NCI-H446 treated with DMSO at 0.1 percent for 48 hours (cell line): Measurements from ENCODE around the gene NUP35.
"Not testable (repeated sequence)": the region's sequence is repeated elsewhere in the genome, so short reads cannot be mapped to it uniquely, and the experiment has no call there.

Experiments used
- DNase-seq: peaks from one replicate; lab custom pipeline; 2025; lab: John Stamatoyannopoulos, UW

Gene NUP35

GRCh38 chr2:183148955-183149354 lies 24.7 kb downstream of the NUP35 start:
- no peak for DNase-seq

- no peak for DNase-seq
These were observed 25.2 kb downstream of the NUP35 start for GRCh38 chr2:183149489-183149888.

- DNase-seq, result not testable (repeated sequence)
These were observed 28.0 kb downstream of the NUP35 start for GRCh38 chr2:183152280-183152679.

DNA sequence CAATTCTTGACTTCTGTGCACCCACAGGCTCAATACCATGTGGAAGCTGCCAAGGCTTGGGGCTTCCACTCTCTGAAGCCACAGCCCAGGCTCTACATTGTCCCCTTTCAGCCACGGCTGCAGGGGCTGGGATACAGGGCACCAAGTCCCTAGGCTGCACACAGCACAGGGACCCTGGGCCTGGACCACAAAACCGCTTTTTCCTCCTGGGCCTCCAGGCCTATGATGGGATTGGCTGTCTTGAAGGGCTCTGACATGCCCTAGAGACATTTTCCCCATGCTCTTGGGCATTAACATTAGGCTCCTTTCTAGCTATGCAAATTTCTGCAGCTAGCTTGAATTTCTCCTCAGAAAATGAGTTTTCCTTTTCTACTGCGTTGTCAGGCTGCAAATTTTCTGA lies 29.7 kb downstream of the NUP35 start:
- DNase-seq, result no peak

GRCh38 chr2:183154772-183155171 lies 30.5 kb downstream of the NUP35 start:
- DNase-seq, result not testable (repeated sequence)

- DNase-seq, result no peak
These were observed 32.9 kb downstream of the NUP35 start for GRCh38 chr2:183157131-183157530.

GRCh38 chr2:183162362-183162761 lies 38.1 kb downstream of the NUP35 start:
- DNase-seq, result no peak

- DNase-seq, result no peak
These were observed 39.8 kb downstream of the NUP35 start for GRCh38 chr2:183163821-183164649.

DNA sequence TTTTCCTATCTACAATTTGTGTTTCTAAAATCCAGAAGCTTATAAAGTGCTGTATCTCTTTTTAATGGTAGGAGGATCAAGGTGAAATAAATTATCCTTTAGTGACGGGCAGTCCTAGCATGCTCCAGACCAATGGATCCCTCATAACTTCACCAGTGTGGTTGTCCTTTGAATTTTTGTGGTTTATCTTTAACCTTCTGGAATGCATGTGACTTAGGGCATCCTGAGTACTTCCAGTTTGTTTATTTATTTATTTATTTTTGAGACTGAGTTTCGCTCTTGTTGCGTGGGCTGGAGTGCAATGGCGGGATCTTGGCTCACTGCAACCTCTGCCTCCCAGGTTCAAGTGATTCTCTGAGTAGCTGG lies 40.4 kb downstream of the NUP35 start:
- no peak for DNase-seq

DNA sequence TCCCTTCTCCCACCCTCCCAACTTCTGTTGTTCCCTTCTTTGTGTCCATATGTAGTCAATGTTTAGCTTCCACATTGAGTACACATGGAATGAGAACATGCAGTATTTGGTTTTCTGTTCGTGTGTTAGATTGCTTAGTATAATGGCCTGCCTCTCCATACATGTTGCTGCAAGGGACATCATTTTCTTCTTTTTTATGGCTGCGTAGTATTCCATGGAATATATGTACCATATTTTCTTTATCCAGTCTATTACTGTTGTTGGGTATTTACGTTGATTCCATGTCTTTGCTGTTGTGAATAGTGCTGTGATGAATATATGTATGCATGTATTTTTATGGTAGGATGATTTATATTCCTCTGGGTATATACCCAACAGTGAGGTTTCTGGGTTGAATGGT lies 42.0 kb downstream of the NUP35 start:
- DNase-seq, result no peak

DNA sequence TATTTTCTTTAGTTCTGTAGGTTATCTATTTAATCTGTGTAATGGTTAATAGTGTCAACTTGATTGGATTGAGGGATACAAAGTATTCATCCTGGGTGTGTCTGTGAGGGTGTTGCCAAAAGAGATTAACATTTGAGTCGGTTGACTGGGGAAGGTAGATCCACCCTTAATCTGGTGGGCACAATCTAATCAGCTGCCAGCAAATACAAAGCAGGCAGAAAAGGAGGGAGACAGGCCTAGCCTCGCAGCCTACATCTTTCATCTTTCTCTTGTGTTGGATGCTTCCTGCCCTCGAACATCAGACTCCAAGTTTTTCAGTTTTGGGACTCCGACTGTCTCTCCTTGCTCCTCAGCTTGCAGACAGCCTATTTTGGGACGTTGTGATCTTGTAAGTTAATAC lies 42.7 kb downstream of the NUP35 start:
- DNase-seq, result not testable (repeated sequence)

DNA sequence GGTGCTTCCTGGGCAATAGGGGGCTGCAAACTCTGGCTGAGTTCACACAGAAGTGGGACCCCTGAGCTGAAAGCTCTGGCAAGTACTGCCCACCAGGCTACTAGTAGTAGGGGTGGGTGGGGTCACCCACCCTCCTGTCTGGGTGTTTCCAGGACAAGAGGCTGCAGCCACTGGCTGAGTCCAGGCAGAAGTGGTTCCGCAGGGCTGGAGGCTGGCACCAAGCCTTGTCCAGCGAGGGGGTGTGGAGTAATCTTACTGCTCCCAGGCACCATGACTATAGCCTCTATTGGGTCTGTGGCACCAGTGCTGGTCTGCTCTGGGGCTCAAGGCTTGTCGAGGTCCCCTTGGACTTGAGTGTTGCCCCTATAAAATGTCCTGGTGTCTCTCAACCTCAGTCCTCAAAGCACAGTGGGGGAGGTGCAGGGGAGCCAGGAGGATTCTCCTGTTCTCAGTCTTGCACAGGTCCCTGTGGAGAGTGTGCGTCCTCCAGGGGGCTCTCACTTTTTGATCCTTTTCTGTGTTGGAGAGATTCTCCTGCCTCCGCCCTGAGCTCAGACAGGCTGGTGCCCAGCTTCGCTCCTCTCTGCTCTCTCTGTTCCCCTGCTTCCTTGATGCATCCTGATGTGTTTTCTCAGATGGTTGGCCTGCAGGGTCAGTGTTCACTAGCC lies 48.1 kb downstream of the NUP35 start:
- no peak for DNase-seq

- no peak for DNase-seq
These were observed 54.9 kb downstream of the NUP35 start for GRCh38 chr2:183179156-183179555.

- DNase-seq, result no peak
These were observed 61.3 kb downstream of the NUP35 start for GRCh38 chr2:183185534-183185933.

- no peak for DNase-seq
These were observed 62.1 kb downstream of the NUP35 start for GRCh38 chr2:183186296-183186695.

DNA sequence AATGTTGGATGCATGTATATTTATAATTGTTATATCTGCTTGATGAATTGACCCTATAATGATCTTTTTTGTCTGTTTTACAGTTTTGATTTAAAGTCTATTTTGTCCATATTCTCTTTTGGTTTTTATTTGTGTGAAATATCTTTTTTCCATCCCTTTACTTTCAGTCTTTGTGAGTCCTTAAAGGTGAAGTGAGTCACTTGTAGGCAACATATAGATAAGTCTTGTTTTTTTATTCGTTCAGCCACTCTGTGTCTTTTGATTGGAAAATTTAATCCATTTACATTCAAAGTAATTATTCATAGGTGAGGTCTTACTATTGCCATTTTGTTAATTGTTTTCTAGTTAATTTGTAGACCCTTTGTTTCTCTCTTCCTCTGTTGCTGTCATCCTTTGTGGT lies 62.5 kb downstream of the NUP35 start:
- DNase-seq, result no peak

DNA sequence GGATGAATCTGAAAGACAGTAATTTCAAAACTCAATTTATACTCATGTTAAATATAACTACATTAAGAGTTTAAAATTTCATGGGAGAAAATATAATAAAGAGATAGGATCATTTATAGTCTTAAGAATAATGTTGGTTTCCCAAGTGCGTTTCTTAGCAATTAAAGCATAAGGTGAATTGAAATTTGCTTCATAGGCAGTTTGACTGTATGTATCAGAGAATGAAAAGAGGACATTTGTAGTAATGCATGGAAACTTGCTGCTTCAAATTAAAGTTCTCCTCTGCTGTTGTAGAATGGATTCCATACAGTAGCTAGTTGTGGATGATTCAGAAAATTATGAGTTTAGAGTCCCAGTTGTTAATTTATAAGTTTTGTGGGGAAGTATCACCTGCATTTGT lies 68.1 kb downstream of the NUP35 start:
- DNase-seq, result no peak

GRCh38 chr2:183193904-183194303 lies 69.7 kb downstream of the NUP35 start:
- DNase-seq, result no peak

- DNase-seq, result no peak
These were observed 71.2 kb downstream of the NUP35 start for GRCh38 chr2:183195397-183195796.

- no peak for DNase-seq
These were observed 71.8 kb downstream of the NUP35 start for GRCh38 chr2:183195998-183196409.

DNA sequence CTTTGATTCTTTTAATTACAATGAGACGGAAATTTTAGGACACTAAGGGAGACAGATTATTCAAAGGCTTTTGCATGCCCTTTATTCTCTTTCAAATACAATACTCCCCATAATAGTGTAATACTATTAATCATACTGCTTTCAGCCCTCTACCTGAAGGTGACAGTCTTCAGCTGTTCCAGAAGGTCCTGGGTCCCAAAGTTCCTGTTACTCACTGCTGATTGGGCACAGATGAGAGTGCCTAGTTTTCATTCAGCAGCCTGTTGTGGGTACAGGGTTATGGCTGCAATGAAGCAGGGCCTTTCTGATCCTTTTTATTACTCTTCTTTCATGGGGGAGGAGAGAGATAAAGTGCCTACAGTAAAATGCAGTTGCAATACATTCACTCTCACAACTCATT lies 80.2 kb downstream of the NUP35 start:
- DNase-seq, result no peak

DNA sequence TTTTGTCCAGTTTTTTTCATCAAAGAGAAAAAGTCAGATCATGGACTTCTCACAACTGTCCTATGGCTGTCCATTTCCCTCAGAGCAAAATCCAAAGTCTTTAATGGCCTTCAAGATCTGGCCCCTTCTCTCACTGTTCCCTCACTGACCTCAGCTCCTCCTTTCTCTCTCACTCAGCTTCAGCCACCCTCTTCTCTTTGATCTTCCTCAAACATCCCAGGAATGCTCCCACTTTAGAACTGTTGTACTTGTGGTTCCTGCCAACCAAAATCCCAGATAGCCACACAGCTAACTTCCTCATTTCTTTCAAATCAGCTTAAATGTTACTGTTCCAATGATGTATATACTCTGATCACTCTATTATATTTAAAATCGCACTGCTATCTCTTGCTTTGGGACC lies 82.9 kb downstream of the NUP35 start:
- DNase-seq, result no peak

DNA sequence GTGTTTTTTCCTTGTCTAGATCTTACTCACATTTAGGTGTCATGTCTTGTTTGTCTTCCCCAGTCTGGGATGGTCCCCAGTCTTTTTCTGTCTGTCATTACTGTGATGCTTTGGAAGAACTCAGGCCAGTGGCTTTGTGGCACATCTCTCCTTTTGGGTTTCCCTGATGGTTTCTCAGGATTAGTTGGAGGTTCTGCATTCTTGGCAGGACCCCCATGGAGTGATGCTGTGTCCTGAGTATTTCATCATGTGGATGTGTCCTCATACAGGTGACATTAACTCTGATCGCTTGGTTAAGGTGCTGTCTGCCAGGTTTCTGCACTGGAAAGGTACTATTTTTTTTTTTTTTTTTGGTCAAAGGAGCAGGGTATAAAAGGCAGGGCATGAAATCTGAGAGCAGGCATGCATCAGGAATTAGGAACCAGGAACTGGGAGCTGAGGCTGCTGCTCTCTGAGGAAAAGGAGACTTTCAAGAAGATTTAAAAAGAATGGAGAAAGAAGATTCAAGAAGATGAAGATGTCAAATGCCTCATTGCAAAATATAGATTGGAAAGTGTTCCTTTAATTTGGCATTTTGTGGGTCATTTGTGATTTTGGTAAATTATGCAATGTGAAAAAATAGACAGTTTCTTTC lies 85.3 kb downstream of the NUP35 start:
- no peak for DNase-seq
